Lower leg skin (tissue), 4 donors: ENCODE data around the gene CSF1R. TPM values are rescaled to one million over a fixed set of nuclear protein-coding genes. Genes with fewer than 3 reads are reported as not detected.

Experiments used
- DNase-seq, 2 donors: peaks; one replicate each; pipeline ENCODE4 v3.0.0-alpha.2; 2019; ENCODE audit warnings: low spot score in 2 of 2
- H3K4me3 ChIP-seq: fragments of 200-600 bp; sonication (generic); 2 replicates; pipeline ENCODE4 v1.5.1; 2017; ENCODE audit warnings: mild to moderate bottlenecking, low read depth; ENCODE audit not compliant: poor library complexity, severe bottlenecking
- CTCF ChIP-seq, 3 donors: fragments of 450-650 bp; IDR thresholded peaks; one replicate each; pipeline ENCODE4 v1.5.1; 2016; ENCODE audit warnings: antibody characterized with exemption in 3 of 3, mild to moderate bottlenecking in 3 of 3, moderate library complexity in 2 of 3
- POLR2A ChIP-seq, 2 donors: fragments of 450-650 bp; IDR thresholded peaks; one replicate each; pipeline ENCODE4 v1.6.1; 2016 to 2017; ENCODE audit warnings: antibody characterized with exemption in 2 of 2, mild to moderate bottlenecking in 1 of 2, moderate library complexity in 1 of 2
- WGBS, 2 donors: methylation state at CpG; one replicate each; pipeline ENCODE4 v1.1.5; 2018; 5-methylcytosine and 5-hydroxymethylcytosine counted together
- intact Hi-C: fragments of 100-400 bp; cut with DNase I; formaldehyde crosslinking; loops from one replicate; pipeline ENCODE4 v1.15.0; 2023; ENCODE audit warnings: low total_unique reads
- total RNA-seq, 4 donors: library from RNA; depleted of rRNA; stranded (reverse); fragments of >200 nt; gene quantifications; one replicate each; pipeline ENCODE4 v1.1.0, GENCODE V29; 2016

Gene CSF1R
- total RNA-seq, 4 donors from 2014 or later, result 17.9 to 27.3 (median 23.9) TPM

GRCh38 chr5:150065346-150065745 is 21.0 kb downstream of the CSF1R start:
- 68 to 73% methylated on average over 6 of the region's 6 CpGs for WGBS, 2 donors
- intact Hi-C loops, result no loop called here
- TF ChIP-seq POLR2A (IDR thresholded peaks at IDR 0.05), result no peak
- TF ChIP-seq CTCF (IDR thresholded peaks at IDR 0.05), result no peak
- DNase-seq, result peak in 1 of 2 donors; percentile 36
- H3K4me3 ChIP-seq, result no peak overlapping the region

- intact Hi-C loops, result no loop called here
- TF ChIP-seq CTCF (IDR thresholded peaks at IDR 0.05) (no peak), POLR2A (IDR thresholded peaks at IDR 0.05) (no peak)
- 70 to 77% methylated on average over 7 of the region's 7 CpGs for WGBS, 2 donors
- no peak for DNase-seq
- no peak overlapping the region for H3K4me3 ChIP-seq
Measured at GRCh38 chr5:150064681-150065220, 21.6 kb downstream of the CSF1R start.

- WGBS, 2 donors, result 73 to 78% methylated on average over 5 of the region's 5 CpGs
- intact Hi-C loops, result no loop called here
- TF ChIP-seq CTCF (IDR thresholded peaks at IDR 0.05) (no peak), POLR2A (IDR thresholded peaks at IDR 0.05) (no peak)
Measured at GRCh38 chr5:150063638-150064037, 22.7 kb downstream of the CSF1R start.

GRCh38 chr5:150062216-150062922 is 24.0 kb downstream of the CSF1R start:
- TF ChIP-seq CTCF (IDR thresholded peaks at IDR 0.05) (no peak), POLR2A (IDR thresholded peaks at IDR 0.05) (no peak)
- H3K4me3 ChIP-seq, result no peak overlapping the region
- no peak for DNase-seq
- intact Hi-C loops, result no loop called here
- 88 to 91% methylated on average over 2 of the region's 2 CpGs for WGBS, 2 donors

More at GRCh38 chr5:150063638-150064037, 22.7 kb downstream of the CSF1R start:
- no peak overlapping the region for H3K4me3 ChIP-seq
- DNase-seq, result no peak

- H3K4me3 ChIP-seq, result no peak overlapping the region
- no peak for TF ChIP-seq CTCF (IDR thresholded peaks at IDR 0.05)
- TF ChIP-seq POLR2A (IDR thresholded peaks at IDR 0.05), result no peak
- 94 to 96% methylated on average over 12 of the region's 12 CpGs for WGBS, 2 donors
- no peak for DNase-seq
- intact Hi-C loops, result no loop called here
Measured at GRCh38 chr5:150061538-150061995, 24.8 kb downstream of the CSF1R start.
